Esophagus (tissue), 2 donors: ENCODE data around the gene FEM1C. TPM values are rescaled to one million over a fixed set of nuclear protein-coding genes. Genes with fewer than 3 reads are reported as not detected.

Experiments used
- H3K27ac ChIP-seq, 2 donors: one replicate each; pipeline ENCODE4 v1.5.1; 2013; ENCODE audit warnings: low read depth in 2 of 2, mild to moderate bottlenecking in 2 of 2, inconsistent platforms in 1 of 2, low read length in 1 of 2, moderate library complexity in 1 of 2
- H3K27me3 ChIP-seq, 2 donors: one replicate each; pipeline ENCODE4 v1.6.1; 2013; ENCODE audit warnings: low read length in 2 of 2, control low read depth in 1 of 2, mild to moderate bottlenecking in 1 of 2; ENCODE audit not compliant: insufficient read depth in 2 of 2, control insufficient read depth in 1 of 2
- H3K36me3 ChIP-seq, 2 donors: one replicate each; pipeline ENCODE4 v1.6.1; 2013; ENCODE audit warnings: low read length in 1 of 2; ENCODE audit not compliant: control insufficient read depth in 2 of 2, insufficient read depth in 2 of 2
- H3K4me1 ChIP-seq, 2 donors: one replicate each; pipeline ENCODE4 v1.6.1; 2013; ENCODE audit warnings: low read length in 1 of 2; ENCODE audit not compliant: control insufficient read depth in 2 of 2, insufficient read depth in 2 of 2
- H3K4me3 ChIP-seq, 2 donors: one replicate each; pipeline ENCODE4 v1.5.1; 2013; ENCODE audit warnings: low read length in 2 of 2, mild to moderate bottlenecking in 2 of 2, low read depth in 1 of 2, moderate library complexity in 1 of 2
- H3K9me3 ChIP-seq, 2 donors: one replicate each; pipeline ENCODE4 v1.6.1; 2013; ENCODE audit warnings: mild to moderate bottlenecking in 2 of 2, low read depth in 1 of 2, low read length in 1 of 2, moderate library complexity in 1 of 2; ENCODE audit not compliant: control insufficient read depth in 2 of 2, insufficient read depth in 1 of 2
- WGBS, 2 donors: extraction: QIAGEN DNeasy Blood & Tissue Kit; methylation state at CpG; one replicate each; pipeline ENCODE4 v1.1.7; 2013; 5-methylcytosine and 5-hydroxymethylcytosine counted together
- polyA plus RNA-seq, 2 donors: library from polyadenylated mRNA; stranded (reverse); fragments of 200-250 nt; gene quantifications; one replicate each; pipeline ENCODE4 v1.2.3, GENCODE V29; 2013
- donor health status: healthy with polysubstance abuse.
- donor health status: Bipolar disorder and iron deficiency.

FEM1C gene
- polyA plus RNA-seq, 2 donors = 4.6 to 6.8 TPM

DNA sequence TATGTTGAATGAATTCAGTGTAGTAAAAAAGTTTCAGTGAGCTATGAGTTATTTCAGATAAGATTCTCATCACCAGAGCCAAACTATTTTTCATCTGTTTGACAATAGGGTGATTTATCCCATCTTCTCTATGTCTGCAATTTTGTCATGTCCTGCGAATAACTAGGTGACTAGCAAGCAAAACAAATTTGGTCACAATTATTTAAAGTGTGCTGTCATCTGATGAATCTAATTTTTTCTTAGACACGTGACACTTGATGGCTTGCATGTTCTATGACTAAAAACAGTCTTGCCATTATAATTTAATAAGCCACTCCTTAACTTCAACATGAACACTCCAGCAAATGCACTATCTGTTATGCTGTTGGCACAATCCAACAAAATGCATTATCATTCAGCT lies 35.0 kb downstream of the FEM1C start:
- Histone ChIP-seq H3K27ac (no peak overlapping the region), H3K36me3 (no peaks in the 10 kb centered on the region), H3K4me1 (no peaks in the 10 kb centered on the region), H3K4me3 (no peak overlapping the region), H3K27me3 (no peaks in the 10 kb centered on the region), H3K9me3 (no peaks in the 10 kb centered on the region)
- 77 to 80% methylated on average over 2 of the region's 2 CpGs for WGBS, 2 donors

DNA sequence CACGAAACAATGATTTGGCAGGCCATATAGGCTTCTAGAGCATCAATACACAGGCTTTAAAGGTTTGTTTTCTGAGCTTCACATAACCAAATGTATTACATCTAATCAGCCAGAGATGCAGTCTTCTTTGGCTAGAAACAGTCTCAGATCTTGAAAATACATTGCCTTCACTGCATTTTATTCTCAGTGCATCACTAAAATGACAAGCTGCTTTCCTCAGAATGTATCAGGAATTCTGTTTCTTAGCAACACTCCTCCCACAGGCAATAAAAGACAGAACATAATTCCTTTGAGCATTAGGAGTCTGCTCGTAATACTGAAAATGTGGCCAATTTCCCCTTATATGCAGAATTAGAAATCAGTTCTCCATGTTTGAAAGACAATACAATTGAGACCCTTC lies 36.9 kb downstream of the FEM1C start:
- H3K27ac ChIP-seq = no peak overlapping the region
- no peaks in the 10 kb centered on the region for H3K27me3 ChIP-seq
- WGBS, 2 donors = 75 to 78% methylated on average over 2 of the region's 2 CpGs
- no peaks in the 10 kb centered on the region for H3K9me3 ChIP-seq
- no peak overlapping the region for H3K4me3 ChIP-seq
- no peaks in the 10 kb centered on the region for H3K4me1 ChIP-seq
- H3K36me3 ChIP-seq = no peaks in the 10 kb centered on the region

DNA sequence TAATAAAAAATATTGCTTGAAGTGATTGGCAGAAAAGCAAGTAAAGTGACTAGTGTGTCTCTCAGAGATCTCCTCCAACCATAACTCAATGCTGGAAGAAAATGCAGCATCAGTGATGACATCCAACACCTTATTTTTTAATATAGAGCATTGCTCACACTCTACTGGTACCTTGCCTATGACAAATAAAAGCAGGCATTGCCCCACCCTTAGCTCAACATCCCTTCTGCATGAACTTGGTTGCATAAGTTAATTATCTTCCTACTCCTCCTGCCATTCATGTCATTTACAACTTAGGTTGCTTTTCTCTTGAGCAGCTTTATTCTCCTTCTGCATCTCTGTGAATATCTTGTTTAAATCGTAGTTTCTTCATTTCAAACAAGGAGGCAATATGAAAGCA lies 41.2 kb downstream of the FEM1C start:
- H3K9me3 ChIP-seq = no peaks in the 10 kb centered on the region
- H3K27ac ChIP-seq = no peak overlapping the region
- 93 to 95% methylated on average over 1 of the region's 1 CpG for WGBS, 2 donors
- no peaks in the 10 kb centered on the region for H3K36me3 ChIP-seq
- H3K4me1 ChIP-seq = no peaks in the 10 kb centered on the region
- no peaks in the 10 kb centered on the region for H3K27me3 ChIP-seq
- H3K4me3 ChIP-seq = no peak overlapping the region

DNA sequence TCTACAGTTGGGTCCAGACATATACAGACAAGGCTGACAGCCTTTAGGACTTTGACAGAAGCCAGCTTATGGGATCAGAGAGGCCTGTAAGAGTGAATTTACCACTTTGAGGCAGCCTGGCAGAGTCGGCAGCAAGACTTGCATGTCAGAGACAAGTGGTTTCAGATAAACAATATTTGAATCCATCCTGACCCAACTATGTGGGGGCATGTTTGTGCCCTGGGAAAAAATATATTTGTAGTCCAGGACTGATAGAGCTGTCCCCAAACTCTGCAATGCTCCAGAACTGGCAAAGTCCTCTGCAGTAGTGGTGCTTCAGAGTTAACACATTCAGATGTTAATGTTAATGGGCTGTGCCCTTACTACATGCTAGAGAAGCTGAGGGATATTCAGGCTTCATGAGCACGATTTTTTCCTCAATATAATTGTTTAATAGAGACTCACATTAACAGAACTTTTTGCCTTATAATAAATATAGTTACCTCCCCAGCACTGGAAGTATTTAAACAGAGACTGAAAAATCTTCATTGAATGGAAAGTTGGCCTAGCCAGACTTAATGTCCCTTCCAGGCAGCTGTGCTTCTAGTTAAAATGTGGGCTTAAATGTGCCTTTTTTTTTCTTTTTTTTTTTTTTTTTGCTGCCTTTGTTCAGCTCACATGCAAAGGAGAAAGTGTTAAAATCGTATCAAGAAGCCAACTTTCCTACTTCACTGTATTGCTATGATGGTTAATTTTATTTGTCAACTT lies 42.9 kb downstream of the FEM1C start:
- no peaks in the 10 kb centered on the region for H3K4me1 ChIP-seq
- H3K27me3 ChIP-seq = no peaks in the 10 kb centered on the region
- WGBS, 2 donors = 33 to 34% methylated on average over 3 of the region's 3 CpGs
- no peak overlapping the region for H3K27ac ChIP-seq
- no peaks in the 10 kb centered on the region for H3K9me3 ChIP-seq
- no peak overlapping the region for H3K4me3 ChIP-seq
- no peaks in the 10 kb centered on the region for H3K36me3 ChIP-seq

DNA sequence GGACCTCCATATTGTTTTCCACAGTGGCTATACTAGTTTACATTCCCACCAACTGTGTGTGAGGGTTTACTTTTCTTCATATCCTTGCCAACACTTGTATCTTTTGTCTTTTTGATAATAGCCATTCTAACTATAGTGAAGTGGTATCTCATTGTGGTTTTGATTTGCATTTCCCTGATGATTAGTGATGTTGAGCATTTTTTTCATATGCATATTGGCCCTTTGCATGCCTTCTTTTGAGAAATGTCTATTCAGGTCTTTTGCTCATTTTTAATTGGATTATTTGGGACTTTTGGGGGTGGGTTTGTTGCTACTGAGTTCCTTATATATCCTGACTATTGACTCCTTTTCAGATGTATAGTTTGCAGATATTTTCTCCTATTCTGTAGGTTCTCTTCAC lies 44.4 kb downstream of the FEM1C start:
- no peaks in the 10 kb centered on the region for H3K4me1 ChIP-seq
- no peak overlapping the region for H3K4me3 ChIP-seq
- no peaks in the 10 kb centered on the region for H3K36me3 ChIP-seq
- no peaks in the 10 kb centered on the region for H3K9me3 ChIP-seq
- no peak overlapping the region for H3K27ac ChIP-seq
- no peaks in the 10 kb centered on the region for H3K27me3 ChIP-seq

DNA sequence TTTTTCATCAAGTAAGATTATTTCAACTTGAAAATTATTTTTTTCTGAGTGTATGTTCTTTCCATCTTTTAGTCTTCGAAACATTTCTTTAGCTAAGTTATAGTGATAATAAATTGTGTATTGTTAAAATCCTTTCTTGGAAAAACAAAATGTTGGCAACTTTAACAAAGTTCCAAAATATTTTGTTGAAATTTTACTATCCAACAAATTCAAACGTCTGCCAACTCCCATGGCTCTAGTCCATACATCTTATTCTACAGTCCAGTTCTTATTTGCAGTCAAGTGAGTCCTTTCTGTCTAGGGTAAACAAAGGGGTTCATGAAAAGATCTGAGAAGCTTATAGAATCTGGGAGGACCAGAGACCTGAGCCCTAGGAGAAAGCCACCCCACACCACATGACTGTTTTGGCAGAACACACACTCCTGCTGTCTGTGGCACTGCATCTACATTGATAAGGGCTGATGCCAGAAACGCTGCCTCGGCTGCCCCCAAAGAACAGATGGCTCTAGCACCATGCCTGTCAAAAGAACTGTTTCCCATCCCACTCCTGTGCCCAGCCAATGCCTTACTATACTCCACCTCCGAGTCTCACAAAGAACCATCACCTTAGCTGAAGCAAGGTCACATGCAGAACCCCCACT lies 47.5 kb downstream of the FEM1C start:
- Histone ChIP-seq H3K27me3 (no peaks in the 10 kb centered on the region), H3K27ac (no peak overlapping the region), H3K9me3 (no peaks in the 10 kb centered on the region), H3K4me3 (no peak overlapping the region), H3K36me3 (no peaks in the 10 kb centered on the region), H3K4me1 (no peaks in the 10 kb centered on the region)
- WGBS, 2 donors = 67% methylated on average over 5 of the region's 5 CpGs

DNA sequence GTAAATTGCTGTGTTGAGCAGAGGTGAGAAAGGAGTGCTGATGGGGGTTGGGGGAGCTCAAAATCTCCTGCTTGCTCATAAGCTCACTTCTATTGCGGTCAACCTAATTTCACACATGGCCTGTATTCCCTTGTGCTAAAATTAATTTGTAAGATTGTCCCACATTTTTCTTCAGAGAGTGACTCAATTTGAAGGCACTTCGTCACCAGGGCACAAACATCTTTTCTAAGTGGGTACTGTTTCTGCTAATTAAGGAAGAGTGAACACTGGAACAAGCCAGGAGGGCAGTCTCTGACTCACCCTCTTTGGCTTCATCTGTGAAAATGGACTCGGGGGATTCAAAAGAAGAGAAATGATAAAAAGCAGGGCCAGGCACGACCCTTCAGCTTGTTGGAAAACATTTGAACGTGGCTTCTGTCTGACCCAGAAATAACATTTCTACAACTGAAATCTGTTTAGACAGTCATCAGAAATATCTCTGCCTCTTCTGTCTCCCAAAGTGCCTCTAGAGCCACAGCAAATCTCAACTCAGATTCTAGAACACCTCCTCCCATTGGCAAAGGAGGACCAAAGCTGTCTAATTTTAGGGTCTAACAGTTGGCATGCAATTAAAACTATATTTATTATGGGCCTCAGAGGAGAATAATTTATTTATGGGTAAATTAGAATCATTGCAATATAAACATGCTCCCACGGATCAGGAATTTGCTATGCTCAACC lies 49.8 kb downstream of the FEM1C start:
- no peak overlapping the region for H3K4me3 ChIP-seq
- H3K9me3 ChIP-seq = no peaks in the 10 kb centered on the region
- WGBS, 2 donors = 57 to 65% methylated on average over 6 of the region's 6 CpGs
- no peaks in the 10 kb centered on the region for H3K4me1 ChIP-seq
- H3K36me3 ChIP-seq = no peaks in the 10 kb centered on the region
- no peak overlapping the region for H3K27ac ChIP-seq
- H3K27me3 ChIP-seq = no peaks in the 10 kb centered on the region

DNA sequence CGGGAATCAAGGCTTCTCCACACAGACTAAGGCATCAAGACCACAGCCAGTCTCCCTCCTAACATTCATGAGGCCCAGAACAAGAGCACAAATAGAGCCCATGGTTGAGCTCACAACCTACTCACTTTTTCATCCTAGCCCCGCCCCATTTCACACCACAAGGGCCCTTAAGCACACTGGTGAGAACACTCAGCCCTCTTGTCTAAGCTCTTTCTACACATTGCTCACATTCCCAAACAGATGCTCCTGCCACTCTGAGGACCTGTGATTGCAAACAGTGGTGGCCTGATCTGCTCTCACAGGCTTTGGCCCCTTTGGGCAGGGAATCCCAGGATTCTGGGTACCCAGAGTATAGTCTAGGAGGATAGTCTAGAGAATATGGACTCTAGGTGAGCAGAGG lies 54.0 kb downstream of the FEM1C start:
- 87 to 98% methylated on average over 2 of the region's 2 CpGs for WGBS, 2 donors
- no peak overlapping the region for H3K27ac ChIP-seq

DNA sequence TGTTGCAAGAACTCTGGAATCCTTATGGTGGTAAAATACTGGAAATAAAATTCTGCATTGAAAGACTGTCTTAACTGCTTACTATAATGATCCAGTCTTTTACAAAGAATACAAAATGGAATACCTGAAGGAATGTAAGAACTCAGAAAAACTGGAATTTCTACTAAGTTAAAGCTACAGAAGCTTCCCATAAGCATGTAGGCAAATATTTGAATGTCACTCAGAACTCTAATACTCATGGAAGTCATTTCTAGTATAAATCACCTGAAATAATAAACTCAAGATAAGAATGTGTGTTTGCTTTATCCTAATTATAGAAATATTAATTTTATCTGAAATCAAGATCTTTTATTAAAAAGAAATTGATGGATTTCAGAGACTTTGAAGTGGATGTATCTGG lies 54.8 kb downstream of the FEM1C start:
- Histone ChIP-seq H3K36me3 (no peaks in the 10 kb centered on the region), H3K27me3 (no peaks in the 10 kb centered on the region), H3K4me1 (no peaks in the 10 kb centered on the region), H3K9me3 (no peaks in the 10 kb centered on the region), H3K4me3 (no peak overlapping the region), H3K27ac (no peak overlapping the region)

More for the DNA sequence above, 54.0 kb downstream of the FEM1C start:
- no peaks in the 10 kb centered on the region for H3K4me1 ChIP-seq
- no peak overlapping the region for H3K4me3 ChIP-seq
- no peaks in the 10 kb centered on the region for H3K9me3 ChIP-seq
- no peaks in the 10 kb centered on the region for H3K27me3 ChIP-seq
- H3K36me3 ChIP-seq = no peaks in the 10 kb centered on the region

DNA sequence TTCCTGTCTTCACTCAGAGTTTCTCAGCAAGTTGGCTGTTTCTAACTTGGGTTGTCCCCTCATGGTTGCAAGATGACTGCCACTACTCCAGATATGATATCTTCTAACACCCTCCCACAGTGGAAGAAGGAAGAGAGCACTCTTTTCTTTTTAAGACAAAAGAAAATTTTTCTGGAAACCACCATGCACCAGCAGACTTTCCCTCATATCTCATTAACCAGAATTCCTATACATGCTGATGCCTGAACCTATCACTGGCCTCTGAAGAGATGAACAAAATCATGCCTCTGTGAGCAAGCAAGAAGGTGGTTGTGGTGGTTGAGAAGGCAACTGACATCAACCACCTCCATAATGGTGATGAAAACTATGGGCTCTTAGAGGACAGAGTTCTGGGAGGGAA lies 56.8 kb downstream of the FEM1C start:
- Histone ChIP-seq H3K36me3 (no peaks in the 10 kb centered on the region), H3K9me3 (no peaks in the 10 kb centered on the region), H3K27ac (no peak overlapping the region), H3K27me3 (no peaks in the 10 kb centered on the region), H3K4me1 (no peaks in the 10 kb centered on the region), H3K4me3 (no peak overlapping the region)
